OCI-LY1 (cell line): ENCODE data around the gene KRT6A.

Experiments used
- H2AFZ ChIP-seq: fragments of 200-600 bp; sonication (generic), shearing (Covaris generic); 2 replicates; pipeline ENCODE4 v1.6.0; 2014; ENCODE audit warnings: antibody characterized with exemption, mild to moderate bottlenecking, low read length
- H3F3A ChIP-seq: fragments of 200-600 bp; sonication (generic), shearing (Covaris generic); 2 replicates; pipeline ENCODE4 v1.6.0; 2014; ENCODE audit warnings: mild to moderate bottlenecking, antibody characterized with exemption, low read length, moderate library complexity; ENCODE audit not compliant: insufficient read depth
- H3K27ac ChIP-seq: fragments of 200-600 bp; sonication (generic); 2 replicates; pipeline ENCODE4 v1.5.1; 2014; ENCODE audit warnings: low read length, mixed run types, mild to moderate bottlenecking, low read depth; ENCODE audit not compliant: poor library complexity, severe bottlenecking
- H3K27me3 ChIP-seq: fragments of 200-600 bp; sonication (generic); 2 replicates; pipeline ENCODE4 v1.6.0; 2014; ENCODE audit warnings: antibody characterized with exemption, mild to moderate bottlenecking, low read length, moderate library complexity; ENCODE audit not compliant: insufficient read depth
- H3K36me3 ChIP-seq: fragments of 200-600 bp; sonication (generic); 2 replicates; pipeline ENCODE4 v1.6.1; 2014; ENCODE audit warnings: mild to moderate bottlenecking, antibody characterized with exemption, low read length, moderate library complexity, mixed read lengths; ENCODE audit not compliant: insufficient read depth
- H3K4me1 ChIP-seq: fragments of 200-600 bp; sonication (generic); 2 replicates; pipeline ENCODE4 v1.5.1; 2014; ENCODE audit warnings: mild to moderate bottlenecking, low read length, moderate library complexity; ENCODE audit not compliant: insufficient read depth, severe bottlenecking
- H3K4me2 ChIP-seq: fragments of 200-600 bp; sonication (generic), shearing (Covaris generic); 2 replicates; pipeline ENCODE4 v1.6.1; 2014; ENCODE audit warnings: low read length
- H3K4me3 ChIP-seq: fragments of 200-600 bp; sonication (generic); 2 replicates; pipeline ENCODE4 v1.5.1; 2014; ENCODE audit warnings: low read length, low read depth, mild to moderate bottlenecking, mixed read lengths; ENCODE audit not compliant: poor library complexity, severe bottlenecking
- H3K79me2 ChIP-seq: fragments of 200-600 bp; shearing (Covaris generic); 2 replicates; pipeline ENCODE4 v1.6.1; 2016; ENCODE audit warnings: mixed run types, low read length, mixed read lengths; ENCODE audit not compliant: insufficient read depth
- H3K9ac ChIP-seq: fragments of 200-600 bp; sonication (generic), shearing (Covaris generic); 2 replicates; pipeline ENCODE4 v1.6.1; 2014; ENCODE audit warnings: mild to moderate bottlenecking, low read length, mixed read lengths
- H3K9me2 ChIP-seq: fragments of 200-600 bp; sonication (generic), shearing (Covaris generic); 2 replicates; pipeline ENCODE4 v1.6.1; 2014; ENCODE audit warnings: low read depth, mild to moderate bottlenecking, low read length, mixed read lengths
- H3K9me3 ChIP-seq: fragments of 200-600 bp; shearing (Covaris generic); 2 replicates; pipeline ENCODE4 v1.6.1; 2014; ENCODE audit warnings: low read length, mixed read lengths
- H4K20me1 ChIP-seq: fragments of 200-600 bp; sonication (generic), shearing (Covaris generic); 2 replicates; pipeline ENCODE4 v1.6.0; 2016; ENCODE audit warnings: mild to moderate bottlenecking, low read length; ENCODE audit not compliant: insufficient read depth
- CTCF ChIP-seq: fragments of 200-600 bp; sonication (generic), shearing (Covaris generic); IDR thresholded peaks from 2 replicates; pipeline ENCODE4 v1.5.1; 2017; ENCODE audit warnings: mild to moderate bottlenecking, antibody characterized with exemption, low read length, moderate library complexity, mixed read lengths
- EZH2 ChIP-seq: fragments of 200-600 bp; sonication (generic), shearing (Covaris generic); IDR thresholded peaks from 2 replicates; pipeline ENCODE4 v1.8.0; 2017; ENCODE audit warnings: borderline replicate concordance, mixed run types, mild to moderate bottlenecking, antibody characterized with exemption, low read length, moderate library complexity, mixed read lengths

KRT6A gene

GRCh38 chr12:52439420-52439819 lies 53.6 kb downstream of the KRT6A start:
- Histone ChIP-seq H3K9me2 (no peaks in the 10 kb centered on the region), H3K4me2 (no peak overlapping the region), H3K9me3 (no peaks in the 10 kb centered on the region), H3K4me3 (no peak overlapping the region), H2AFZ (no peak overlapping the region), H3K9ac (no peak overlapping the region), H3K27ac (no peak overlapping the region), H4K20me1 (no peaks in the 10 kb centered on the region), H3K27me3 (peaks cover 3% of the 10 kb centered on the region), H3K4me1 (no peaks in the 10 kb centered on the region), H3K36me3 (no peaks in the 10 kb centered on the region), H3F3A (no peaks in the 10 kb centered on the region), H3K79me2 (no peaks in the 10 kb centered on the region)
- no peak for TF ChIP-seq EZH2
- no peak for TF ChIP-seq CTCF

- Histone ChIP-seq H3F3A (no peaks in the 10 kb centered on the region), H3K79me2 (no peaks in the 10 kb centered on the region), H3K4me2 (no peak overlapping the region), H3K9me2 (no peaks in the 10 kb centered on the region), H3K9me3 (no peaks in the 10 kb centered on the region), H3K36me3 (no peaks in the 10 kb centered on the region), H3K4me3 (no peak overlapping the region), H4K20me1 (no peaks in the 10 kb centered on the region), H3K27ac (no peak overlapping the region), H3K4me1 (no peaks in the 10 kb centered on the region), H3K27me3 (peaks cover 3% of the 10 kb centered on the region), H2AFZ (no peak overlapping the region), H3K9ac (no peak overlapping the region)
- TF ChIP-seq CTCF, result no peak
- no peak for TF ChIP-seq EZH2
These were observed 54.5 kb downstream of the KRT6A start for GRCh38 chr12:52438305-52439301.

GRCh38 chr12:52437508-52437907 lies 55.5 kb downstream of the KRT6A start:
- Histone ChIP-seq H2AFZ (no peak overlapping the region), H3K4me1 (no peaks in the 10 kb centered on the region), H3K79me2 (no peaks in the 10 kb centered on the region), H3K27me3 (no peaks in the 10 kb centered on the region; the same call in 1 of the 2 replicates), H3K27ac (no peak overlapping the region), H3K36me3 (no peaks in the 10 kb centered on the region), H4K20me1 (no peaks in the 10 kb centered on the region), H3K4me2 (no peak overlapping the region), H3F3A (no peaks in the 10 kb centered on the region), H3K4me3 (no peak overlapping the region), H3K9me2 (no peaks in the 10 kb centered on the region), H3K9ac (no peak overlapping the region), H3K9me3 (no peaks in the 10 kb centered on the region)
- TF ChIP-seq EZH2, result no peak
- no peak for TF ChIP-seq CTCF
